IMR-90 (cell line): ENCODE measurements around the gene TPRX2. TPM values are rescaled to one million over a fixed set of nuclear protein-coding genes. Genes with fewer than 3 reads are reported as not detected.

Experiments used
- polyA plus RNA-seq, 3 experiments: library from polyadenylated mRNA; depleted of rRNA; stranded (reverse); fragments of >200 nt; gene quantifications; 2 replicates each; pipeline ENCODE4 v1.2.3, GENCODE V29; 2012; ENCODE audit warnings: low replicate concordance in 1 of 3
- total RNA-seq: library from RNA; depleted of rRNA; stranded (reverse); fragments of >200 nt; gene quantifications from 2 replicates; pipeline ENCODE4 v1.2.3, GENCODE V29; 2012; rRNA removed

The TPRX2 gene
- total and polyA plus RNA-seq, 2 of the 4 experiments (the other 2 are of a cell fraction): not detected

Other genes starting within 250 kb of the TPRX2 start
- gene EHD2, start 145.8 kb upstream of the TPRX2 start, total RNA-seq: 31.9 and 35.3 TPM in 2 replicates
- gene EHD2, start 145.8 kb upstream of the TPRX2 start, polyA plus RNA-seq (2012; rRNA removed): 152 and 181 TPM in 2 replicates
- gene NOP53, start 113.7 kb upstream of the TPRX2 start, total RNA-seq: 57.2 and 59.5 TPM in 2 replicates
- gene NOP53, start 113.7 kb upstream of the TPRX2 start, polyA plus RNA-seq (2012; rRNA removed): 83.2 and 85.9 TPM in 2 replicates
- gene SELENOW, start 80.5 kb upstream of the TPRX2 start, total RNA-seq: 51.7 and 61.3 TPM in 2 replicates
- 217 and 232 TPM in 2 replicates for gene SELENOW, start 80.5 kb upstream of the TPRX2 start, polyA plus RNA-seq (2012; rRNA removed)
- not detected in 2 replicates for gene TPRX1, start 54.7 kb upstream of the TPRX2 start, total RNA-seq
- not detected in 2 replicates for gene TPRX1, start 54.7 kb upstream of the TPRX2 start, polyA plus RNA-seq (2012; rRNA removed)
- not detected in 2 replicates for gene CRX, start 37.3 kb upstream of the TPRX2 start, total RNA-seq
- gene CRX, start 37.3 kb upstream of the TPRX2 start, polyA plus RNA-seq (2012; rRNA removed): not detected in 2 replicates
- gene SULT2A1, start 27.1 kb downstream of the TPRX2 start, total RNA-seq: not detected in 2 replicates
- gene SULT2A1, start 27.1 kb downstream of the TPRX2 start, polyA plus RNA-seq (2012; rRNA removed): not detected in 2 replicates
- gene BSPH1, start 132.9 kb downstream of the TPRX2 start, total RNA-seq: not detected in 2 replicates
- gene BSPH1, start 132.9 kb downstream of the TPRX2 start, polyA plus RNA-seq (2012; rRNA removed): not detected in 2 replicates
- gene ELSPBP1, start 135.4 kb downstream of the TPRX2 start, total RNA-seq: not detected in 2 replicates
- not detected in 2 replicates for gene ELSPBP1, start 135.4 kb downstream of the TPRX2 start, polyA plus RNA-seq (2012; rRNA removed)
- not detected in 2 replicates for gene CABP5, start 184.8 kb downstream of the TPRX2 start, total RNA-seq
- not detected in 2 replicates for gene CABP5, start 184.8 kb downstream of the TPRX2 start, polyA plus RNA-seq (2012; rRNA removed)